ENCODE results near the gene PIK3AP1.
A peak's percentile ranks its signal among the peaks of the same experiment; 100 is the strongest.
"Not testable (repeated sequence)": the region's sequence is repeated elsewhere in the genome, so short reads cannot be mapped to it uniquely, and the experiment has no call there.

Gene PIK3AP1, protein sequence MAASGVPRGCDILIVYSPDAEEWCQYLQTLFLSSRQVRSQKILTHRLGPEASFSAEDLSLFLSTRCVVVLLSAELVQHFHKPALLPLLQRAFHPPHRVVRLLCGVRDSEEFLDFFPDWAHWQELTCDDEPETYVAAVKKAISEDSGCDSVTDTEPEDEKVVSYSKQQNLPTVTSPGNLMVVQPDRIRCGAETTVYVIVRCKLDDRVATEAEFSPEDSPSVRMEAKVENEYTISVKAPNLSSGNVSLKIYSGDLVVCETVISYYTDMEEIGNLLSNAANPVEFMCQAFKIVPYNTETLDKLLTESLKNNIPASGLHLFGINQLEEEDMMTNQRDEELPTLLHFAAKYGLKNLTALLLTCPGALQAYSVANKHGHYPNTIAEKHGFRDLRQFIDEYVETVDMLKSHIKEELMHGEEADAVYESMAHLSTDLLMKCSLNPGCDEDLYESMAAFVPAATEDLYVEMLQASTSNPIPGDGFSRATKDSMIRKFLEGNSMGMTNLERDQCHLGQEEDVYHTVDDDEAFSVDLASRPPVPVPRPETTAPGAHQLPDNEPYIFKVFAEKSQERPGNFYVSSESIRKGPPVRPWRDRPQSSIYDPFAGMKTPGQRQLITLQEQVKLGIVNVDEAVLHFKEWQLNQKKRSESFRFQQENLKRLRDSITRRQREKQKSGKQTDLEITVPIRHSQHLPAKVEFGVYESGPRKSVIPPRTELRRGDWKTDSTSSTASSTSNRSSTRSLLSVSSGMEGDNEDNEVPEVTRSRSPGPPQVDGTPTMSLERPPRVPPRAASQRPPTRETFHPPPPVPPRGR

DNA sequence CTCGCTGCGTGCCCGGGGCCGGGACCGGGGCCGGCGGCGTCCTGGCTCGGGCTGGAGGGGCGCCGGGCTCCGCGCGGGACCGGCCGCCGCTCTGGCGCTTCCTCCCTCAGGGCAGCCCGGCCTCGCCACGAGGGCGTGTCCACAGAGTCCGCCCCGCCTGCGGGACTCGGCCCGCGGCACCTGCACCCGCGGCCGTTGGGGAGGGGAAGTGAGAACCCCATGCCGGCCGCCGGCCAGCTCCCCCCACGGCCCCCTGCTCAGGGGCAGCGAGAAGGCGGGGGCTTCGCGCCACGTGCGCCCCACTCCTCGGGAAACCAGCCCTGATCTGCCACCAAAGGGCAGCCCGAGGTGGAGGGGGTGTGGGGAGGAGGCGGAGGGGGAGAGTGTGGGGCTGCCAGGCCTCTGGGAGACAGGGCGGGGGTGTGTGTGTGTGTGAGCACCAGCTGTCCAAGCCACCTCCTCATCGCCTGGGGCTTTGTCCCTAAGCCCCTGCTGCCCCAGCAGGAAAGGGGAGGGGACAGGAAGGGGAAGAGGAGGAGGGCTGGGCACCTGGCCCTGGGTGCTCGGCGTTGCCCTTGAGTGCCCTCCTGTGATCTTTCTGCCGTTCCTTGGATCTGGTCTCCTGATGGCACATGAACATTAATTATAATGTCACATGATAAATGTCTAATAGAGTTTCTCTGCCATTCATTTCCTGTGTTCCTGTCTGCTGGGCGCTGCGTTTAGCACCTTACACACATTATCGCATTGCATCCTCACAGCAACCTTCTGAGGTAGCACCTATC, at the start of gene PIK3AP1:
TSS of gene PIK3AP1 (minus strand) at position 93 of the 785 bp plus-strand sequence. CDS start 120 bp downstream, outside the sequence.
- peak; percentile 46 for DNase-seq

DNA sequence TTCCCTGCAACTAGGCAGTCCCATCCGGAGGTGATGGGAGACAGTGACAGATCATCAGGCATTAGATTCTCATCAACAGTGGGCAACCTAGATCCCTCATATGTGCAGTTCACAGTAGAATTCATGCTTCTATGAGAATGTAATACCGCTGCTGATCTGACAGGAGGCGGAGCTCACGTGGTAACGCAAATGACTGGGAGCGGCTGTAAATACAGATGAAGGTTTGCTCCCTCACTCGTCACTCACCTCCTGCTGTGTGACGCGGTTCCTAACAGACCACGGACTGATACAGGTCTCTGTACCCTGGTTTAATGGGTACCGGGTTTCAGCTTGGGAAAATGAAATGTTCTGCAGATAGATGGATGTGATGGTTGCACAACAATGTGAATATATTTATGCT, 47.8 kb upstream of the PIK3AP1 start:
- DNase-seq: no peak

DNA sequence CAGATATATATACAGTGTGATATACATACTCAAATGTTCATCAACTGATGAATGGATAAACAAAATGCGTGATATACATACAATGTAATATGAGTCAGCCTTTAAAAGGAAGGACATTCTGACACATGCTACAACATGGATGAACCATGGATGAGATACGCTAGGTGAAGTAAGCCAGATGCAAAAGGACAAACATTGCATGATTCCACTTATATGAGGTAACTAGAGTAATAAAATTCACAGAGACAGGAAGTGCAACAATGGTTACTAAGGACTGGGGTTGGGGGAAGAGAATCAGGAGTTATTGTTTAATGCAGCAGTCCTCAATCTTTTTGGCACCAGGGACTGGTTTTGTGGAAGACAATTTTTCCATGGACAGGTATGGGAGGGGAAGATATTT, 47.3 kb upstream of the PIK3AP1 start:
- DNase-seq: no peak

DNA sequence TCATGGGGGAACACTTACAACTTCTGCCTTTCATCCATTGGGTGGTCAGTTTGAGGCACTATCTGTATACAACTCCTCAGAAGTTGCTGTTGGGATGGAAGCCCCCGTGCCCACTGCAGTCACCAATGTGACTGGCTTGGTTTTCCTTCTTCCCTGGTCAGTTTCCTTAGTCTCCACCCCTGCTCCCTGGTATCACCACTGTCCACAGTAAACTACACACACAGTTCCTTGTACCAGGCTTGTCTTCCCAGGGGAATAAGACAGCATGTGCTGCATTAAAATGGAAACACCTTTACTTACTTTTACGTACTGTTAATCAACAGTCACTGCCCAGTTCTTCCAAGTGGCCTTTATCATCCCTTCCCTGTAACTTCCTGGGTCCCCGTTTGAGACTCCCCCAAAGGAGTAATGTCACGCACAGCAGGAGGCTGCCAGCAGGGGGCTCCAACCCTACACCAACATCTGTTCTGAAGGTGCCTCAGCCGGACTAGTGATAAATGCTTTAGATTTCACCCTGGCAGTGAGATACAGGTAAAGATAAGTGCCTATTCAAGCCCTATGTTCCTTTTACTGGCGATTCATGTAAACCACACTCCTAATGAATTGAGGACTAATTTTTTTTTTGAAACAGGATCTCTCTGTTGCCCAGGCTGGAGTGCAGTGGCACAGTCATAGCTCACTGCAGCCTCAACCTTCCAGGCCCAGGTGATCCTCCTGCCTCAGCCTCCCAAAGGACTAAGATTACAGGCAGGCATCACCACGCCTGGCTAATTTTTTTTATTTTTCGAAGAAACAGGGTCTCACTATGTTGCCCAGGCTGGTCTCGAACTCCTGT, 45.3 kb upstream of the PIK3AP1 start:
- no peak for DNase-seq

DNA sequence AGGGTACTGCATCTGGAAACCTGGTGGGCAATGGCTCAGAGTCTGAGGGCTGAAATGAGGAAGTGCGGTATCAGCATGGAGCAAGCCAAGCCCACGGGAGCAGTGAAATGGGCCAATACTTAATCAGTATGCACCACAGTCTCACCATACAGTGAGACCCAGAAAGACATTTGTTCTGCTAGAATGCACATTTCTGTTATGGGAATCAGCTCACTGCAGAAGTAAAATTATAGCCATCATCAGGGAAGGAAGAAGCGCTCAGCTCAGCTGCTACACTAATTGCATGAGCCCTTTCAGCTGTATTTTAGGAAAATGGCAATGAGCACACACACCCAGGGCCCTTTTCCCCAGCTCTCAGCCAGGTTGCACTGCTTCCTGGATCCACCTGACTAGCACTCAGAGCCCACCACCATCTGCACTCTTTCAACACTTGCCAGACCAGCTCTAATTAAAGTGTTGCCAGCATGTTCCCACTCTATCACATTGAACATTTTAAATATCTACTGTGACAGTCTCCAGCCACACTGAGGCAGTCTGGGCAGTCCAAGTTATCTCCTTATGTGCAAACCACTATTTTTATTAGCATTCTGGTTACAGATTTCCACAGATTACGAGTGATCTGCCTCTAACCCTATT, 44.2 kb upstream of the PIK3AP1 start:
- no peak for DNase-seq

DNA sequence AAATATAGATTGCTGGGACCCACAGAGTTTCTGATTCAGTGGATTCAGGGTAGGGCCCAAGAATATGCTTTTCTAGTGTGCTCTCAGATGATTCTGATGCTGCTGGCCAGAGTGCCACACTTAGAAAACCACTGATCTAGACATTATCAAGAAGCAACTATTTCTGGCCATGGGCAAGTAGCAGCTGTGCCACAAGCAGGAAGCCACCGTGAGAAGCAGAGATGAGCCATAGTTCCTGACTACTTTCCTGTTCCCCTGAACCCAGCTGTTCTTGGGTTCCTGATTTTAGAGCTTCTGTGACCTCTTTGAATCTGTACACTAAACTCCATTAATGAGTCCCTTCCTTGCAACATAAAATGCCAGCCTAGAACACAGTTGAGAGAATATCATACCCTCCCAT, 38.1 kb upstream of the PIK3AP1 start:
- no peak for DNase-seq

DNA sequence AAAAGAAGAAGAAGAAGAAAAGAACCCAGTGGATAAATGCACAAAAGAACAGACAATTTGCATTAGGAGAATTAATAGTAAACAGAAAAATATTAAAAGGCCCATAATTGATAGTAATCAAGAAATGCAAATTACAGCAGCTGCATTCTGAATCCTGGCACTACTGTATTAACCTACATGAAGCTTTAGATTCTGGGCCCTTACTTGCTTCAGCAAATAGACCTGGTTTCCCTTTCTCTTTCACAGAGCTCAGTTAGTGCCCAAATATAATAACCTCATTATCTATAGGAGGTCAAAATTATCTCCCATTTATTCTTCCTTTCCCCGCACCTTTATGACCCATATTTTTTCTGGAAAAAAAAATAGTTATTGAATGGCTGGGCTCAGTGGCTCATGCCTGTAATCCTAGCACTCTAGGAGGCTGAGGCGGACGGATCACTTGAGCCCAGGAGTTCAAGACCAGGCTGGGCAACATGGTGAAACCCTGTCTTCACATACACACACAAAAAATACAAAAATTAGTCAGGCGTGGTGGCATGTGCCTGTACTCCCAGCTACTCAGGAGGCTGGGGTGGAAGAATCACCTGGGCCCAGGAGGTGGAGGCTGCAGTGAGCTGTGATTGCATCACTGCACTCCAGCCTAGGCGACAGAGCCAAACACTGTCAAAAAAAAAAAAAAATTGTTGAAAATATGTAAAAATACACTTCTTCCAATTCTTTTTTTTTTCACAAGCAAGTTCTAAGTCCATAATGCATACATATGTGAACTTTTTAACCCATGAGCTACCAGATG, 36.0 kb upstream of the PIK3AP1 start:
- DNase-seq: no peak

DNA sequence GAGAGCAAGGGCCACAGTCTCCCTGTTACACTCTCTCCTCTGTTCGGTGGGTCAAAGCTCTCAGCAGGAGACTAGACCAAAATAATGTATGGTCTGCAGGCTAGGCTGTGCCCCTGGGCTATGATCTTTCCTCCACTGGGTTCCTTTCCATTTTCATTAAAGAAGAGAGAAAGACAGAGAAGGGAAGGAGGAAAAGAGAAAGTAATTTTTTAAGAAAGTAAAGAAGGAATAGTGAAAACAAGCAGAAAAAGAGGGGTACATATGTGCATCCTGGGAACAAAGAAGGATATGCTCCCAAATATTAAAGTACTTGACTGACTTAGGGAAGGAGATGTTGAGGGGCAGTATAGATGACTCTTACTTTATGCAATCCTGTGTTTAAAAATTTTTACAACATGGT, 33.6 kb upstream of the PIK3AP1 start:
- no peak for DNase-seq

DNA sequence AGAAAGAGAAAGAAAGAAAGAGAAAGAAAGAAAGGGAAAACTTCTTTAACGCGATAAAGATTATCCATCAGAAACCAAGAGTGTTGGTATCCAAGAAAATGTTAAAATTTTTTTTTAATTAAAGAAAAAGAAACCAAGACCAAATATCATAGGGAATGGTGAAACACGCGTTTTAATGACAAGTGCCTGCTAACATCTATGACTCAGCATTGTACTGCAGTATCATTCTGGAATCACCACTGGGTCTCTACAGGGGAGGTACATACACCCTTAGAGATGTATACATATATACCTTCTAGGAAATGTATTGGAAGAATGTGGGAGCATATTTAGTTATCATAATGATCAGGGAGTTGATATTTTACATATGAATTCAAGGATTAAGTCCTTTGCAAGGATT, 32.1 kb upstream of the PIK3AP1 start:
- DNase-seq: no peak

DNA sequence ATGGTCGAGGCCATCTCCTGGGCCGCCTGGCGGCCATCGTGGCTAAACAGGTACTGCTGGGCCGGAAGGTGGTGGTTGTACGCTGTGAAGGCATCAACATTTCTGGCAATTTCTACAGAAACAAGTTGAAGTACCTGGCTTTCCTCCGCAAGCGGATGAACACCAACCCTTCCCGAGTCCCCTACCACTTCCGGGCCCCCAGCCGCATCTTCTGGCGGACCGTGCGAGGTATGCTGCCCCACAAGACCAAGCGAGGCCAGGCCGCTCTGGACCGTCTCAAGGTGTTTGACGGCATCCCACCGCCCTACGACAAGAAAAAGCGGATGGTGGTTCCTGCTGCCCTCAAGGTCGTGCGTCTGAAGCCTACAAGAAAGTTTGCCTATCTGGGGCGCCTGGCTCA, 30.0 kb upstream of the PIK3AP1 start:
- DNase-seq: not testable (repeated sequence)

DNA sequence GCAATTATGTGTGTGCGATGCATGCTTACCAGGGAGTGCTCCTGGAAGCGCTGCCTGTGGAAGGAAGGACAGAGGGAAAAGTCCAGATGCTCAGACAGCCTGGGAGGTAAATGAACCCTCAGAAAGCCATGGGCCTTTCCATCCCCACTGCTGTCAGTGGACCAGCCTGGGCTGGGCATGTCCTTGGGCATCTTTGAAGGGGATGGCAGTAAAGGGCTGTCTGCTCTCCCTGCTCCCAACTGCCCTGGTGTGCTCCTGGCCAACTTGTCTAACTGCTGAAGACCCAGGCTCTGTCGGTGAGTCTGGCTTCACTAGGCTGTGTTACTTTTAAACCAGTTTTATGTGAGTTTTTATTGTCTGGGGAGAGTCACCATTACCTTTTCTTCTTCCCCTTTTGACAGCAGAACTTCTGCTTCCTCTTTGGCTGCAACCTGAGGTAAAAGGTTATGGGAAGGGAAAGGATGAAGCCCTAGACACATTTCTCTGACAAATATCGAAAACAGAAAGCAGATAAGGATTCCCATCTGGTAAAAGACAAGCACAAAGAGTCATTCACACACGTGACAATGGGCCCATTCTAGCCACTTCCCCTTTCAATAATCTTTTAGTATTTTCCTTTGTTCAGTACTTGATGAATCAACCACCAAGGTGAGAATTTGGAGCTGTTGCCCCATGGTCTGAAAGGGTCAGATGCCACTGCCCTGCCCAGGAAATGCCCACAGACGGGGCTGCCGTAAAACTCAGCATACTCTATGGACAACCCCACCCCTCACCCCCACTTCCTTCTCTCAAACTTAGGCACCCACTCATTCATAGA, 27.6 kb upstream of the PIK3AP1 start:
- no peak for DNase-seq

DNA sequence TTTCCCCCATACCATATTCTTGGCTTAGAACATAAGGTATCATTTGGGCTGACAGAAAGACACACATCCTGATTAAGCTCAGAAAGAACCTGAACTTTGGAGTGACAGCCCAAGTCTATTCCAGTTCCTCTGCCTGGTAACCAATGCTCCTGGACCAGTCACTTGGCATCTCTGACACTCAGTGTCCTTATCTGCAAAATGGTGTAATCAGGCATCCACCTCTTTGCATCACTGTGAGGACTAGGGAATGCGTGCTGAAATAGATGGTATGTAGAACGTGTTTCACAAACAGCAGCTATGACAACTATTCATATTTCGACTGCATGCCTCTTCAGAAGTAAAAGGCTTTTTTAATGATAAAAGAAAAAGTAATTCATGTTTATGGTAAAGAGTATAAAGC, 26.2 kb upstream of the PIK3AP1 start:
- DNase-seq: no peak

DNA sequence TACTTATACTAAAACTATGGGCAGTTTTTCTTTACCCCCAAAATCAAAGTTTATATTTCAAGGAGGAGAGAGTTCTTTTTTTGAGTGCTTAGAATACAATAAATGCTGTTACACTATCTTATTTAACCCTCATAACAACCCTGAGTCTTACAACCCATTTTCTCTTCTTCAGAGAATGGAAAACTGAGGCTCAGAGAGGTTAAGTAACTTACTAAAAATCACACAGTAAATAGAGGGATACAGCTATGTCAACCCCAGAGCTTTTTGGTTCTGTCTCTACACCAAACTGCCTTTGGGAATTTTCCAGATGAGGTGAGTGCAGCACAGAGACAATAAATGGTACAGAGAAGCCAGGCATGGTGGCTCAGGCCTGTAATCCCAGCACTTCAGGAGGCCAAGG, 25.6 kb upstream of the PIK3AP1 start:
- DNase-seq: no peak

DNA sequence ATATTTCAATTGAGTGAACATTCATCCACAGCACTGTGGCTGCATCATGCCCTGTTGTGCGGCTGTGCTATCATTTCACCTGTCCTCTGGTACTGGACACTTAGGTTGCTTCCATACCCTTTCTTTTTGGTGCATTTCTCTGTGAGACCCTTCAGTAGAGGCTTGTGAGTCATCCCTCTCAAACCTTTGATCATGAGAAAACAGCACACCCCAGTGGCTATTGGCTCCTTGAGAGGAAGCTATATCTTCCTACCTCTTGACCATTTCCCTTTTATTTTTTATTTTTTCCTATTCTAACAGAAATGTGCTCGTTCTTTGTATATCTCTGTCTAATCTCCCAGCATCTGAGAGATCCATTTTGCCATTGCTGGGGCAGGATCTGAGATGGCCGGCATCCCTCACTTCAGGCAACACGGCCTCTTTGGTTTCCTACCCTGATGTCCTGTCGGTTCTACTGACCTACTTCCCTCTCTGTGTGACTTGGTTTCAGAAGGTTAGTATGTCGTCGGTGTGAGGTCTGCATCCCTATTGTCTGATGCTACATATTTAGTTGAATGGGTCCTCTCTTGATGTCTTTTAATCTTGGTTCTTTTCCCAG, 23.8 kb upstream of the PIK3AP1 start:
- no peak for DNase-seq

DNA sequence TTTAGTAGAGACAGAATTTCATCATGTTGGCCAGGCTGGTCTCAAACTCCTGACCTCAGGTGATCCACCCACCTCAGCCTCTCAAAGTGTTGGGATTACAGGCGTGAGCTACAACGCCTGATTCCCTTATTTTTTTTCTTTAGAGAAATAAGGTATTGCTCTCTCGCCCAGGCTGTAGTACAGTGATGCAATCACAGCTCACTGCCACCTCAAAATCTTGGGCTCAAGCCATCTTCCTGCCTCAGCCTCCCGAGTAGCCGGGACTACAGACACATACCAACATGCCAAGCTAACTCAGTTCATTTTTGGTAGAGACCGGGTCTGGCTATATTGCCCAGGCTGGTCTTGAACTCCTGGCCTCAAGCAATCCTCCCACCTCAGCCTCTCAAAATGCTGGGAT, 21.2 kb upstream of the PIK3AP1 start:
- DNase-seq: not testable (repeated sequence)

DNA sequence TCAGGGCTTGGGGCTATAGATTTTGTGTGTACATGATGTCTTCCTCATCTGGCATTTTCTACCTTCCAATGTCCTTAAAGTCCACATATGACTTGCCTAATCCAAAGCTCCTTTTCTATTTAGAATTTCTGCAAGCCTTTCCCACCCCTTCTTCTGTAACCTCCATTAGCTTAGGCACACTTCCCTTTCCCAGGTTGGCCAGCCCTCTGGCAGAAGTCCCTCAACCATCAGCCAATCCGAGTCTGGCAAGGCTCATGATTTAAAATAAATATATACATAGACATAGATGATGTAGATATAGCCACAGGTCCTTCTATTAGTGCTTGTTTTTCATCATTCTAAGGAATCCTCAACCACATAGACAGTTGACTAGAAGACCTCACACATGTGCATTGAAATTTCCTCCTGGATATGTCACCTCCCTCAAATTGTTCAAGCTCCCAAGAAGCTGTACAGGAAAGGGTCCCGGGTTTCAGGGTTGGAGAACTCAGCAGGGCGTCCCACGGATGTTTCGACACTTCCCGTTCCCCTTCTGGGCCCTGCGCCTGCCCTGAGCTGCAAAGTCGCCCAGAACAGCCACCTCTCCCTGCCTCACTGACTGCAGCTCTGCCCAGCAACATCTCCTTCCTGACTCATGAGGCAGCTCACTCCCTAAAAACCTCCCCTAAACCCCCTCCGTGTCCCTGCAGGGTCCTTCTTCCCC, 20.4 kb upstream of the PIK3AP1 start:
- no peak for DNase-seq

DNA sequence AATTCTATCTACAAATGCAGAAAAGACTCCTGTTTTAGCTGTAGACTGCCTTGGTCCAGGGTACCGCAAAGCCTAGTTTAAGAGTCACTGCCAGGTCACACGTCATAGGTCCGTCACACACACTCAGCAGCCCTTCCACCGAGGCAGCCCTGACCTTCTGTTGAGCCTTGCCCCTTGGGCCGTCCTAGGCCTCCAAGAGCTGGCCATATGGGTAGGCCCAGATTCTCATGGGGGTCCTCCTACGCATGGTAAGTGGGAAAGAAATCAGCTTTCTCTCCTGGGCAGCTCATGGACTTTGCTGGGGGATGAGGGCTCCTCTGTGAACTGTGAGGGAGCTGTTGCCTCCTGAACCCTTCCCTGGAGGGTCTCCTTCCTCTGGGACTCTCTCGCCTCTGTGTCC, 19.8 kb upstream of the PIK3AP1 start:
- no peak for DNase-seq

DNA sequence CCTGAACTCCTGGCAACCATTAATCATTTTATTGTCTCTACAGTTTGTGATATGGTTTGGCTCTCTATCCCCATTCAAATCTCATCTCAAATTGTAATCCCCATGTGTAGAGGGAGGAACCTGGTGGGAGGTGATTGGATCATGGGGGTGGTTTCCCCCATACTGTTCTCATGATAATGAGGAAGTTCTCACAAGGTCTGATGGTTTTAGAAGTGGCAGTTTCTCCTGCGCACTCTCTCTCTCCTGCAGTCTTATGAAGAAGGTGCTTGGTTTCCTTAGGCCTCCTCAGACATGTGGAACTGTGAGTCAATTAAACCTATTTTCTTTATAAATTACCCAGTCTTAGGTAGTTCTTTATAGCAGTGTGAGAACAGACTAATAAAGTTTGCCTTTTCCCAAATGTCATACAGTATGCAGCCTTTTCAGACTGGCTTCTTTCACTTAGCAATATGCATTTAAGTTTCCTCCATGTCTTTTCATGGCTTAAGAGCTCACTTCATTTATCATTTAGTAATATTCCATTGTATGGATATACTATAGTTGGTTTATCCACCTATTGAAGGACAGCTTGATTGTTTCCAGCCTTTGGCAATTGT, 17.1 kb upstream of the PIK3AP1 start:
- DNase-seq: not testable (repeated sequence)

DNA sequence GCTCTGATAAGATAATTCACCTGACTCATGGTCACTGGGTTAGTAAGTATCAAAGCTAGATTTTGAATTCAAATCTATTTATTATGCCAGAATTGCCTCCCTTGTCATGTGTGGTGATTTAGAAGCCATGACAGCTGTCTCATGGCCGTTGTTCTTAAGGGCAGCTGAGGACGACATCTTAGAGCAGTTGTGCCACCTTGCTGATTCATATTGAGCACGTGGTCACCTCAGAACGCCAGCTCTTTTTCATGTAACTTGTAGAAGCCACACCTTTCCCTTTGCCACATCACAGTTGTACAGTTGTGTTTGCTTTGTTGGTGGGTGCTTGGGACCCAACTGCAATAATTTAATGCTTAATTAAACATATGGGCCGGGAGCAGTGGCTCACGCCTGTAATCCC, 4.3 kb upstream of the PIK3AP1 start:
- no peak for DNase-seq

All from NCI-H2081 treated with DMSO at 0.1 percent for 48 hours (cell line).